A172 (cell line): ENCODE data around the gene USP34. TPM values are rescaled to one million over a fixed set of nuclear protein-coding genes. Genes with fewer than 3 reads are reported as not detected.
A peak's percentile ranks its signal among the peaks of the same experiment; 100 is the strongest.

Source experiments
- DNase-seq: peaks from one replicate; pipeline ENCODE4 v3.0.0-alpha.2; 2015; ENCODE audit warnings: low spot score
- total RNA-seq: library from RNA; depleted of rRNA; stranded (reverse); fragments of >200 nt; shearing (Covaris generic); gene quantifications from 2 replicates; pipeline ENCODE4 v1.2.3, GENCODE V29; 2014

USP34 gene
- total RNA-seq, 1 experiment from 2014 or later: 91.0 TPM

DNA sequence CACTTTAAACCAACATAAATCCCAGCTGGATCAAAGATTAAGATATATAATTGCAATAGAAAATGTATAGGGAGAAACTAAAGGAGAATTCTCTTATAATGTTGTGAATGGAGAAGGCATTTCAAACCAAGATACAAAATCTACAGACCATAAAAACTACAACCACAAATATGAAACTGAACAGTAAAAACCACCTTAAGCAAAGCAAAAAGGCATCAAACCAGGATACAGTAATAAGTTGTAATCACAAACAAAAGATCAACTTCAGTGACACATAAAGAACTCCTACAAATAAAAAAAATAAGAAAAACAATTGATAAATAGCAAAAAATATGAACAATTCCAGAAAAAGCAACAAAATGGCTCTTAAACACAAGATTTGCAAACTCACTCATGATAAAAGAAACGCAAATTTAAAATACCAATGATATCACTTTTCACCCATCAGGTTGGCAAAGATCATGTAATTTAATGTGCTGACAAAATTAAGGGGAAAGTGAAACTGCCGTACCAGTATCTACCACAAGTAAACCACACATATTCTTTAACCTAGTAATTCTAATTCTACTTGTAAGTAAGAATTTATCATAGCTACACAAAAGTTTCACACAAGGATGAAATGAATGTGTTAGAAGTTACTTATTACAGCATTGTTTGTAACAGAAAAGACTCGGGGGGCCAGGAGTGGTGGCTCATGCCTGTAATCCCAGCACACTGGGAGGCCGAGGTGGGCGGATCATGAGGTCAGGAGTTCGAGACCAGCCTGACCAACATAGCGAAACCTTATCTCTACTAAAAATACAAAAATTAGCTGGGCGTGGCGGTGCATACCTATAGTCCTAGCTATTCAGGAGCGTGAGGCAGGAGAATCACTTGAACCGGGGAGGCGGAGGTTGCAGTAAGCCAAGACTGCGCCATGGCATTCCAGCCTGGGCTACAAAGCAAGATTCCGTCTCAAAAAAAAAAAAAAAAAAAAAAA is 101.9 kb downstream of the USP34 start:
- peak; percentile 12 for DNase-seq

DNA sequence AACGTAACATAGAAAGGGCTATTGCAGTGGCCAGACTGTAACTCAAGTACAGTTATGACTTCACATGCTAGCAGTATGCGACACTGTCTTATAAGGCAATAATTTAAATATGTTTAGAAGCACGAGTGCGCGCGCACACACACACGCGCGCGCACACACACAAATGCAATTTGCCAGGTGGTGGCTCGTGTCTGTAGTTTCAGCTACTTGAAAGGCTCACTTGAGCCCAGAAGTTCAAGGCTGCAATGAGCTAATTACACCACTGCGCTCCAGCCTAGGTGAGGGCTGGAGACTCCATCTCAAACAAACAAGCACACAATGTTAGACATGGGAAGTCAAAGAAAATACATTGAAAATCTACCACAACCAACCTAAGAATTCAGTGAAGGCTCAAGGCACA is 103.7 kb downstream of the USP34 start:
- DNase-seq: no peak

DNA sequence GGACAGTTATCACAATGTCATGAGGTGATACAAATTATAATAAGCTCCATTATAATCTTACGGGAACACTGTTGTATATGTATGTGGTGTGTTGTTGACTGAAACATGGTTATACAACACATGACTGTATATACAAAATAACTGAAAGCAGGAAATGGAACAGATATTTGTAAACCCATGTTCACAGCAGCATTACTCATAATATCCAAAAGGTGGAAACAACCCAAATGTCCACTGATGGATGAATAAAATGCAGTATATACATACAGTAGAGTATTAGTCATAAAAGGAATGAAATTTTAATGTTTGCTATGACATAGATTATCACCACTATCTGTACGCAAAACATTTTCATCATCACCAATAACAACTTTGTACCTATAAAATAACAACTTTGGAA is 107.3 kb downstream of the USP34 start:
- DNase-seq: no peak

DNA sequence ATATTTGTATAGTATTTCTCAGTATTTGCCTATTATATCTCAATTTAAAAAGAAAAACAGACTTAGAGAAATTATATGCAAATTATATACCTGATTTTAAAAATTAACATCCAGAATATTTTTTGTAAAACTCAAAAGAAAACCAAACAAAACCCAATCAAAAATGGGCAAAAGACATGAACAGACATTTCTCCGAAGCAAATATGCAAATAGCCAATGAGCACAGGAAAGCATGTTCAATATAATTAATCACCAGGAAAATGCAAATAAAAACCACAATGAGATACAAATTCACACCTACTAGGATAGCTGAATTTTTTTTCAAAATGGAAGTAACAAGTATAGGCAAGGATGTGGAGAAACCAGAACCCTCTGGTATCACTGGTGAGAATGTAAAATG is 108.0 kb downstream of the USP34 start:
- no peak for DNase-seq

DNA sequence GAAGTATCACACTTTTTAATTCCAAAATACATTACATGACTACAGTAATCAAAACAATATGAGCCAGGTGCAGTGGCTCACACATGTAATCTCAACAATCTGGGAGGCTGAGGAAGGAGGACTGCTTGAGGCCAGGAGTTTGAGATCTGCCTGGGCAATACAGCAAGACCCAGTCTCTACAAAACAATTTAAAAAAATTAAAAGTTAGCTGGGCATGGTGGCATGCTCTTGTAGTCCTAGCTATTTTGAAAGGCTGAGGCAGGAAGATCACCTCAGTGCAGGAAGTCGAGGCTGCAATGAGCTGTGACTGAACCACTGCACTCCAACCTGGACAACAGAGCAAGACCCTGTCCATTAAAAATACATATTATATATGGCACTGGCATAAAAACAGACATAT is 109.8 kb downstream of the USP34 start:
- DNase-seq: no peak

DNA sequence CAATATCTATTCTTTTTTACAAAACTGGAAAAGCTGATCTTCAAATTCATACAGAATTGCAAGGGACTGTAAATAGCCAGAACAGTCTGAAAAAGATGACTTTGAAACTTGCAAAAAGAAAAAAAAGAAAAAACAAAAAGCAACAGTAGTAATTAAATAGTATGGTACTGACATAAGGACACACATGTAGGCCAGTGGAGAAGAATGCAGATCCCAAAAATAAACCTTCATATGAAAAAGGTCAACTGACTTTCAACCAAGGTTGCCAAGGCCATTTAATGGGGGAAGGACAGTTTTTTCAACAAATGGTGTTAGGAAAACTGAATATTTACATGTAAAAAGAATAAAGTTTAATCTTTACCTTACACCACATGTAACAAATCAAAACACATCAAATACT is 111.8 kb downstream of the USP34 start:
- no peak for DNase-seq

DNA sequence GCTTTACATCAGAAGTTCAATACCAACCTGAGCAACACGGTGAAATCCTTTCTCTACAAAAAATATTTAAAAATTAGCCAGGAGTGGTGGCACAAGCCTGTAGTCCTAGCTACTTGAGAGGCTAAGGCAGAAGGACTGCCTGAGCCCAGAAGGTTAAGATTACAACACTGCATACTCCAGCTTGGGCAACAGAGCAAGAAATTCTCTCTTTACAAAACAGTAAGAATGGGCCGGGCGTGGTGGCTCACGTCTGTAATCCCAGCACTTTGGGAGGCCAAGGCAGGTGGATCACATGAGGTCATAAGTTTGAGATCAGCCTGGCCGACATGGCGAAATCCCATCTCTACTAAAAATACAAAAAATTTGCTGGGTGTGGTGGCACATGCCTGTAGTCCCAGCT is 113.2 kb downstream of the USP34 start:
- DNase-seq: no peak

DNA sequence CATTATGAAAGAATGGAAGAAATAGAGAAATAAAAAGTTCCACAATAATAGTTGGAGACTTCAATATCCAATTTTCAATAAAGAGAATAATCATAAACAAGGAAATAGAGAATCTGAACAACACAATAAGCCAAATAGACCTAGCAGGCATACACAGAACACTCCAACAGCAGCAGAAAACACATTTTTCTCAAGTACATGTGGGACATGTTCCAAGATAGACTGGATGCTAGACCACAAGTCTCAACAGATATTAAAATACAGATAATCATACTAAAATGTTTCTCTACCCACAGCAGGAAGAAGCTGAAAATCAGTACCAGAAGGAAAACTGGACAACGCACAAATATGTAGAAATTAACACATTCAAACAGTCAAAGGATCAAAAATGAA is 113.9 kb downstream of the USP34 start:
- no peak for DNase-seq

DNA sequence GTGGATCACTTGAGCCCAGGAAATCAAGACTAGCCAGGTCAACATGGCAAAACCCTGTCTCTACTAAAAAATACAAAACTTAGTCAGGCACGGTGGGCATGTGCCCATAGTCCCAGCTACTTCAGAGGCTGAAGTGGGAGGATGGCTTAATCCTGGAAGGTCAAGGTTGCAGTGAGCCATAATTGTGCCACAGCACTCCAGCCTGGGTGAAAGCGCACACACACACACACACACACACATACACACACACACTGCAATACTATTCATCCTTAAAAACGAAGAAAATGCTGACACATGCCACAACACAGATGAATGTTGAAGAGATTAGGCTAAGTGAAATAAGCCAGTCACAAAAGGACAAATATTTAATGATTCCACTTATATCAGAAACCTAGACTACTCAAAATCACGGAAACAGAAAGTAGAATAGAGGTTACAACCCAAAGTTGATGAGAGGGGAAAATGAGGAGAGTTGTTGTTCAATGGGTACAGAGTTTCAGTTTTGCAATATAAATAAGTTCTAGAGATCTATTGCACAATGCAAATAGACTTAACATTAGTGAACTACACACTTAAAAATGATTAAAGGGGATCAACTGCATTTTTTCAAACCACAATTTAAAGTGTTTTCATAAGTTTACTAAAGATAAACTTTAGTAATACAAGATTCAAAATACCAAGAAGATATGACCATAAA is 114.5 kb downstream of the USP34 start:
- no peak for DNase-seq

DNA sequence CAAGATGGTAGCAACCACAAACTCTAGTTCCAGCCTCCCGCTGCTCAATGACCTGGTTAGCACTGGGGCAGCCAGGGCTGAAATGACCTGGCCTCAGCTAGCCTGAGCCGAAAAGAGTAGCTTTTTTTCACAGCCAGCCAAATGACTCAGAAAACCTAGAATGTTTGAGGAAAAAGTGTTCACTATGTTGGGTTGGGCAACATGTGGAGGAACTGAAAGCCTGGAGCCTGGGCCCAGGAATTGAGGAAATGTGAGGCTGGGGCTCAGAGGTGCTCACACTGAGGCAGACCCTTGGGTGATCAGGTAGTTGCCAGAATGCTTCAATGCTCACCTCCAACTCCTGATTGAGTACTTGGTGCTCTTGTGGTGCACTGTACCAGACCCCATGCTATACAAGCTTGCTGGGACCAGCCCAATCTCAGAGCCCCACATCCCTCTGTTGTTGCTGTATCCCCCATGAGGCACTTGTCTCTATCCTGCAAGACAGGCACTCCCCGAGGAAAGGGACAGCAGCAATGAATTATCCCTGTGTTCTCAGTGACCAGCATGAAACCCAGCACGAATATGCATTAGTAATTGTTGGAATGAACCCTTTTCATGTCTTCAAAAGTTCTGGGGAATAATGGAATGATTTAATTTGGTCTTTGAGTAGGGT is 116.2 kb downstream of the USP34 start:
- no peak for DNase-seq

DNA sequence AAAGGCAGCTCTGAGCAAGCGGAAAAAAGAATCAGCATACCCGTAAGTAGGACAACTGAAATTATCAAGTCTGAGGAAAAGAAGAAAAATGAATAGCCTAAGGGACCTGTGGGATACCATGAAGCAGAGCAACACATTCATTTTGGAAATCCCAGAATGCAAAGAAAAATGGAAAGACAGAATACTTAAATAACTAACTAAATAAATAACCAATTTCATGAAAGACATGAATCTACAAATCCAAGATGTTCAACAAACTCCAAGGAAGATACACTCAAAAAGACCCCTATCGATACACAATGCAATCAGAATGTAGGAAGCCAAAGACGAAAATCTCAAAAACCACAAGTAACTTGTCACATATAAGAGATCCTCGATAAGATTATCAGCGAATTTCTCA is 117.0 kb downstream of the USP34 start:
- DNase-seq: no peak

DNA sequence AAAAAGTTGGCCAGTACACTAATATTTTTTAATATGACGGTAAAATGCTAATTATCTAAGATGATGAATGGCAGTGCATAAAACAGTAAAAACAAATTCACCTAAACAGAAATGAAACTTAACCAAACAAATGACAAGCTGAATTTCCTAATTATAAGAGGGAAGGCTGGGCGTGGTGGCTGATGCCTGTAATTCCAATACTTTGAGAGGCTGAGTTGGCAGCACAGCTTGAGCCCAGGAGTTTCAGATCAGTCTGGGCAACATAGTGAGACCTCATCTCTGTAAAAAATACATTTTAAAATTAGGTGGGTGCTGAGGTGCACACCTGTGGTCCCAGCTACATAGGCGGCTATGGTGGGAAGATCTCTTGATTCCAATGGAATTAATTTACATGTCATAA is 120.1 kb downstream of the USP34 start:
- no peak for DNase-seq

DNA sequence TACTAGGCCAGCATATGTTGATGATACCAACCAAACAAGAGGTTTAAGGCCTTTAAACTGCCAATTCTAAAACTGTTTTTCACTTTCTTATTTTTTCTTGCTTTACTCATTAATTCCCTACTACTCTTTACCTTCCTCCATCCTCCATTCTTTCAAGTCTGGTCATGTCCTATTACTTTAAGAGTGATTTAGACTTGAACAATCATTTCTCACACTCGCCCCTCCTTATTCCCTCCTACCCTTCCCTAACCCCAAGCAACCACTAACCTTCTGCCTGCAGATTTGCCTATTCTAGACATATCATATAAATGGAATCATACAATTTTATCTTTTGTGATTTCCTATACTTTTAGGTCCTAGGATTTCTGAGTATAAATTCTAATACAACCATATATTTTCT is 127.7 kb downstream of the USP34 start:
- DNase-seq: no peak

DNA sequence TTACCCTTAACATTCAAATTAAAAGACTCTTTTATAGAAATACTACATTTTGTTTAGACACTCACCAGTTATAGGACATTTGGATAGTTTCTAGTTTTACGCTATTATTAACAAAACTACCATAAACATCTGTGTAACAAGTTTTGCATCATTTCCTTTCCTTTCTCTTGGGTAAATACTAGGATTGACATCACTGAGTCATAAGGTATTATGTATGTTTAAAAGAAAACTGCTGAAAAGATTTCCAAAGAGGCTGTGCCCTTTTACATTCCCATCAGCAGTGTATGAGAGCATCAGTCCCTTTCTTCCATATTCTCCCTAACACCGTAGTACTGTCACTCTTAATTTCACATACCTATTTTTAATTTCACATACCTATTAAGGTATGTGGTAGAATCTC is 130.6 kb downstream of the USP34 start:
- peak; percentile 10 for DNase-seq

DNA sequence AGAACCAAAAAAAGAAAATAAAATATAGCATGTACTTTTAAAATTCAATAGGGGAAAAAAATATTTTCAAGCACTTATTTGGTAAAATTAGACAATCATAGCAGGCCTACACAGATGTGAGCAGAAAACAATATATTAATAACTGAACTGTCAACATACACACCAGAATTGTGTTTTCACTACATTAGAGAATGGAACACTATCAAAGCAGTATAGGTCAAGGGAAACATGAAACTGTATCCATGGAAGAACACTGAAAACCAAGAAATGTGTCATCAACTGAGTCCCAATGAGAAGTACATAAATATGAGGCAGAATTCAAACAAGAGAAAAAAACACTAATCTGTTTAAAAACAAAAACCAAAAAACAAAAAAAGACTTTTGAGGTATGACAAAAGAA is 132.4 kb downstream of the USP34 start:
- DNase-seq: no peak

DNA sequence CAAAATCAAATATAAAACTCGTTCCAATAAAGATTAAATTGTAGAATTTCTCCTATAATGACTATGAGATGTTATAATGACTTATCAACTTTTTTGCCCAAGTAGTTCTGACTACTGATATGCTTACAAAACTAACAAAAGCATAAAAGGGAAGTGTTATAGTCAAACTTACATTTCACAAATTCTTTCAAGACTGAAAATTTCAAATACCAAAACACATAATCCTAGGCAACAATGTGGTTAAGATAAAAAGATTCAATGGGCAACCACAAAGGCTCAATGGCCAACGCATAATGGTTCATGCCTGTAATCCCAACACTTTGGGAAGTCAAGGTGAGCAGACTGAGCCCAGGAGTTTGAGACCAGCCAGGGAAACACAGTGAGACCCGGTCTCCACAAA is 135.7 kb downstream of the USP34 start:
- DNase-seq: no peak

DNA sequence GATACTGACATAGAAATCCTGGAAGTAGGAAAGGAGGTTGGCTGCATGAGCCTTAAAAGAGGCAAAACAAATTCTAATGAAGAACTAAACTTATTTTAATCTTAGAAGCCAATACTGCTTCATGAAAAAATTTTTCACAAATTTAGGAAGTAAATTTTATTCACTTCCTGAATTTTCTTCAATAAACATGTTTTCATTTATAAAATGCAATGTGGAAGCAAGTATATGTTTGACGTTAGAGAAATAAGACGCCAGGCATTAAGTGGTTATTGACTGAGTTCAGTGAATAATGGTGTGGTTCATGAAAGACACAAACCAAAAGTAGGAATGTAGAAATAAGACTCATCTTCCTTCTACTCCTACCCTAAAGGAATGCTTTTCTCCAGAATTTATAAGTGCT is 136.4 kb downstream of the USP34 start:
- DNase-seq: no peak

DNA sequence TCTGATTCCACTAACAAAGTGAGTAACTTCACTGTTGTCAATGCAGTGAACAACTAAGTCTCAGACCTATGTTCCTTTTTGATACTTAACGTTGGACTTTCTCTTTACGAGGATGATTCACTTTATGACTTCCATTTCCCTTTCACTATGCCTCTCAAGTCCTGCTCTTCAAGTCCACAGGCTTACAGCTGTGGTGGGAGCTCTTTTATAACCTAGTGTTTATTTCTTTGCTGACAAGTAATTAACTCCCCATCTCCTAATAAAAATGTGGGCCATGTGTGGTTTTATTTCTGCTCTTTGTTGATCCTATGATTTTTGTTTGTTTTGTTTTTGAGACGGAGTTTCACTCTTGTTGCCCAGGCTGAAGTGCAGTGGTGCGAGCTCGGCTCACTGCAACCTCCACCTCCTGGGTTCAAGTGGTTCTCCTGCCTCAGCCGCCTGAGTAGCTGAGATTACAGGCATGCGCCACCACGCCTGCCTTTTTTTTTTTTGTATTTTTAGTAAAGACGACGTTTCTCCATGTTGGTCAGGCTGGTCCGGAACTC is 142.1 kb downstream of the USP34 start:
- DNase-seq: peak; percentile 48

DNA sequence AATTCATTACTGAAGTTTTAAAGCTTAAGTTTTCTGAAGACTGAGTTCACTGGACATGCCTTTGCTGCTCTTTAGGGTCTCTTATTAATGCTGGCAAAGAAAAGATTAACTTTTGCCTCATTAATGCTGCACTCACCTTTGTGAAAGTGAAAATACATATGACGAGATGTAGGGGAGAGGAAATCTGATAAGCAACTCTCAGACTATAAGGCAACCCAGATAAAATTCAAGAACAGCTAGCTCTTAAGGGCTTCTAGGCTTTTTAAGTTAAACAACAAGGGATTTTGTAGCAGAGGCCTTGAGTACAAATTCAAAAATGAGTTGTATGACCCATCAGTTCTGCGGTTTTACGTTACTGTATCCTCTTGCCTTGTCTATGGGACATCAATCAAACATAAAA is 143.7 kb downstream of the USP34 start:
- no peak for DNase-seq

DNA sequence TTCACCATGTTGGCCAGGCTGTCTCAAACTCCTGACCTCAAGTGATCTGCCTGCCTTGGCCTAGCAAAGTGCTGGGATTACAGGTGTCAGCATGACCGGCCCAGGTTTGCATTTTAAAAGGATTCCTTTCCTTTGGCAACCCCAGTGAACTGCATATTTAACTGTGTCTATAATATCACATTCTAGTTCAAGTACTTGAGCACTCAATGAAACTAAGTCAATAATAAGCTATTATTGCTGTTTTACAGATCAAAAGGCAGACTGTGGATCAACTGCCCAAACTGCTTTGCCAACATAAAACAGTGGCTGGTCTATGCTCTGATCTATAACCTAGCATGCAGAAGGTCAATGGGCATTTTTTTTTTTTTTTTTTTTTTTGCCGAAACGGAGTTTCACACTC is 144.5 kb downstream of the USP34 start:
- no peak for DNase-seq

DNA sequence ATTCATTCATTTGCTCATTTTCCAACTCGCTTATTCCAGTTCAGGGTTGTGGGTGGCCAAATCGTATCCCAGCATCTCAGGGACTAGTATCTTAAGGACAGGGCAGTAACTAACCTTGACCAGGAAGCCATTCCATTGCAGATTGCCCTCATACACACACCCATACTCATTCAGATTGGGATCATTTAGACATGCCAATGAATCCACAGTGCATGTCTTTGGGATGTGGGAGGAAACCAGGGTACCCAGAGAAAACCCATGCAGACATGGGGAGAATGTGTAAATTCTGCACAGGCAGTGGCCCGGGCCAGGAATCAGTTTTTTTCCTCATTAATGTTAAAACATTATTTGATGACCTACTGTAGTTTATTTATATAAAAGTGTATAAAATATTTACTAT is 150.7 kb downstream of the USP34 start:
- no peak for DNase-seq

DNA sequence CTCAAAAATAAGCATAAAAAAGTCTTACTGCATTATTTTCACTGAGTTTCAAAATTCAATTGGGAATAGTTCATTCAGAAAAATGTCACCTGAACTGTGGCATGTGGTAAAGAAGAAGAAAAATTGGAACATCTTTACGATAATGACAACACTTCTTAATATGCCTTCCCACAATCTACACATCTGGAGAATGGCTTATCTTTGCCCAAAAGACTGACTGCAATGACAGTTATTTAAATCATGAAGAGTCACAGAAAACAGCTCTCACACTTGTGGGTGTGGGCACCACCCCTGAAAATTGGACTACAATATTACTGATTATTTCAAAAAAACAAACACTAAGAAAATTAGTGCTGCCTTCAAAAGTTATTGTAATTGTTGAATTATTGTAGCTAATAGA is 152.3 kb downstream of the USP34 start:
- DNase-seq: no peak
